NT2/D1 (cell line): ENCODE results near the gene DCTD.

Experiments
- DNase-seq: peaks from one replicate; pipeline ENCODE4 v3.0.0-alpha.2; 2011; ENCODE audit warnings: low read depth, low spot score
- H3K27me3 ChIP-seq: 2 replicates; pipeline ENCODE4 v1.6.0; 2011; ENCODE audit warnings: mild to moderate bottlenecking; ENCODE audit not compliant: insufficient read length, insufficient read depth
- H3K36me3 ChIP-seq: 2 replicates; pipeline ENCODE4 v1.6.1; 2011; ENCODE audit warnings: mild to moderate bottlenecking, low read length, mixed read lengths; ENCODE audit not compliant: insufficient read depth, insufficient read length
- H3K4me1 ChIP-seq: 2 replicates; pipeline ENCODE4 v1.5.1; 2011; ENCODE audit not compliant: insufficient read depth, insufficient read length
- H3K4me3 ChIP-seq: 2 replicates; pipeline ENCODE4 v1.5.1; 2011; ENCODE audit warnings: low read depth; ENCODE audit not compliant: insufficient read length
- H3K9ac ChIP-seq: 2 replicates; pipeline ENCODE4 v1.6.0; 2011; ENCODE audit warnings: low read depth; ENCODE audit not compliant: insufficient read length
- H3K9me3 ChIP-seq: 2 replicates; pipeline ENCODE4 v1.5.1; 2011; ENCODE audit warnings: mild to moderate bottlenecking, low read length; ENCODE audit not compliant: insufficient read depth
- SUZ12 ChIP-seq: IDR thresholded peaks from 2 replicates; pipeline ENCODE4 v1.6.1; 2011; ENCODE audit not compliant: insufficient read length, insufficient read depth; ENCODE audit errors: extremely low read depth
- YY1 ChIP-seq: IDR thresholded peaks from 2 replicates; pipeline ENCODE4 v1.6.1; 2011; ENCODE audit not compliant: insufficient read length, insufficient read depth
- ZNF274 ChIP-seq: IDR thresholded peaks from 2 replicates; pipeline ENCODE4 v1.6.1; 2011; ENCODE audit warnings: mild to moderate bottlenecking, low read depth, low read length

Gene DCTD

GRCh38 chr4:182845618-182846017, 71.6 kb downstream of the DCTD start:
- Histone ChIP-seq H3K27me3 (no peaks in the 10 kb centered on the region), H3K9ac (no peak overlapping the region), H3K36me3 (no peaks in the 10 kb centered on the region), H3K4me3 (no peak overlapping the region), H3K9me3 (no peaks in the 10 kb centered on the region), H3K4me1 (peaks cover 4% of the 10 kb centered on the region)
- TF ChIP-seq YY1 (no peak), ZNF274 (no peak), SUZ12 (no peak)
- no peak for DNase-seq

- Histone ChIP-seq H3K4me1 (peaks cover 4% of the 10 kb centered on the region), H3K36me3 (no peaks in the 10 kb centered on the region), H3K9me3 (no peaks in the 10 kb centered on the region), H3K27me3 (no peaks in the 10 kb centered on the region), H3K9ac (no peak overlapping the region), H3K4me3 (no peak overlapping the region)
- no peak for DNase-seq
- no peak for TF ChIP-seq SUZ12
- no peak for TF ChIP-seq YY1
- TF ChIP-seq ZNF274 = no peak
Observed at GRCh38 chr4:182843808-182844325, 73.3 kb downstream of the DCTD start.

GRCh38 chr4:182842759-182843390, 74.3 kb downstream of the DCTD start:
- H3K4me3 ChIP-seq = no peak overlapping the region
- TF ChIP-seq SUZ12 = no peak
- no peak for TF ChIP-seq ZNF274
- H3K9ac ChIP-seq = no peak overlapping the region
- no peaks in the 10 kb centered on the region for H3K36me3 ChIP-seq
- DNase-seq = no peak
- no peaks in the 10 kb centered on the region for H3K27me3 ChIP-seq
- H3K4me1 ChIP-seq = peaks cover 4% of the 10 kb centered on the region
- no peaks in the 10 kb centered on the region for H3K9me3 ChIP-seq

GRCh38 chr4:182842104-182842600, 75.0 kb downstream of the DCTD start:
- Histone ChIP-seq H3K36me3 (no peaks in the 10 kb centered on the region), H3K9me3 (no peaks in the 10 kb centered on the region), H3K4me3 (no peak overlapping the region), H3K4me1 (peaks cover 4% of the 10 kb centered on the region), H3K27me3 (no peaks in the 10 kb centered on the region), H3K9ac (no peak overlapping the region)
- TF ChIP-seq SUZ12 = no peak
- no peak for TF ChIP-seq YY1
- TF ChIP-seq ZNF274 = no peak
- DNase-seq = no peak

GRCh38 chr4:182840108-182840507, 77.1 kb downstream of the DCTD start:
- H3K36me3 ChIP-seq = no peaks in the 10 kb centered on the region
- no peak for TF ChIP-seq SUZ12
- no peak for TF ChIP-seq YY1
- no peak for TF ChIP-seq ZNF274
- no peaks in the 10 kb centered on the region for H3K9me3 ChIP-seq
- H3K27me3 ChIP-seq = no peaks in the 10 kb centered on the region
- no peak overlapping the region for H3K9ac ChIP-seq
- no peak for DNase-seq
- no peak overlapping the region for H3K4me3 ChIP-seq
- peaks cover 4% of the 10 kb centered on the region for H3K4me1 ChIP-seq
